ENCODE data around the gene LENG8. TPM values are rescaled to one million over a fixed set of nuclear protein-coding genes. Genes with fewer than 3 reads are reported as not detected.
"Not testable (repeated sequence)": the region's sequence is repeated elsewhere in the genome, so short reads cannot be mapped to it uniquely, and the experiment has no call there.

Gene LENG8
- total RNA-seq, 1 donor from 2014 or later, result 48.5 TPM

- no peak for DNase-seq
These were observed 13.2 kb downstream of the LENG8 start for GRCh38 chr19:54462047-54462654.

GRCh38 chr19:54462655-54463530 lies 13.9 kb downstream of the LENG8 start:
- DNase-seq, result peak; percentile 55

- peak; percentile 99 for DNase-seq
These were observed 14.6 kb downstream of the LENG8 start, which contains the start of gene LENG9 for GRCh38 chr19:54463531-54464043. Gene LENG9 (minus strand): TSS chr19:54463778. CDS start chr19:54463526, 252 bp downstream.

GRCh38 chr19:54464044-54464629 lies 15.1 kb downstream of the LENG8 start:
- DNase-seq, result peak; percentile 99

- DNase-seq, result peak; percentile 85
These were observed 15.8 kb downstream of the LENG8 start for GRCh38 chr19:54464630-54465425.

- DNase-seq, result no peak
These were observed 16.6 kb downstream of the LENG8 start for GRCh38 chr19:54465426-54466109.

GRCh38 chr19:54466110-54466480 lies 17.1 kb downstream of the LENG8 start:
- not testable (repeated sequence) for DNase-seq

GRCh38 chr19:54469496-54469934 lies 20.5 kb downstream of the LENG8 start:
- DNase-seq, result peak; percentile 23

- no peak for DNase-seq
These were observed 21.4 kb downstream of the LENG8 start for GRCh38 chr19:54470276-54470887.

GRCh38 chr19:54470991-54471782 lies 22.2 kb downstream of the LENG8 start:
- peak; percentile 71 for DNase-seq

- DNase-seq, result peak; percentile 97
These were observed 24.3 kb downstream of the LENG8 start, which contains the start of gene CDC42EP5 for GRCh38 chr19:54473071-54473891. Gene CDC42EP5 (minus strand): TSS chr19:54473296. CDS start chr19:54465547, 7,749 bp downstream.

GRCh38 chr19:54473892-54474372 lies 24.9 kb downstream of the LENG8 start:
- no peak for DNase-seq

- no peak for DNase-seq
These were observed 26.7 kb downstream of the LENG8 start for GRCh38 chr19:54475706-54476105.

GRCh38 chr19:54477650-54478049 lies 28.7 kb downstream of the LENG8 start:
- no peak for DNase-seq

GRCh38 chr19:54478677-54479266 lies 29.8 kb downstream of the LENG8 start:
- DNase-seq, result no peak

GRCh38 chr19:54480051-54480450 lies 31.1 kb downstream of the LENG8 start:
- DNase-seq, result no peak

GRCh38 chr19:54481326-54481930 lies 32.4 kb downstream of the LENG8 start:
- DNase-seq, result no peak

- no peak for DNase-seq
These were observed 33.9 kb downstream of the LENG8 start for GRCh38 chr19:54482889-54483288.
